Mesendoderm (in vitro differentiated cells): ENCODE results near the gene TREML4. TPM values are rescaled to one million over a fixed set of nuclear protein-coding genes. Genes with fewer than 3 reads are reported as not detected.

Experiments
- DNase-seq: peaks from one replicate; pipeline ENCODE4 v3.0.0; 2013
- H2AK5ac ChIP-seq: 2 replicates; pipeline ENCODE4 v1.6.1; 2013; ENCODE audit warnings: low read length, inconsistent platforms
- H2BK120ac ChIP-seq: 2 replicates; pipeline ENCODE4 v1.6.1; 2013; ENCODE audit warnings: low read depth, mild to moderate bottlenecking, low read length, moderate library complexity, mixed read lengths
- H2BK15ac ChIP-seq: replicated peaks from 2 replicates; pipeline ENCODE4 v1.6.1; 2013; ENCODE audit warnings: low read depth, mild to moderate bottlenecking, moderate library complexity
- H2BK5ac ChIP-seq: 2 replicates; pipeline ENCODE4 v1.6.1; 2013; ENCODE audit warnings: low read length, inconsistent platforms
- H3K18ac ChIP-seq: 2 replicates; pipeline ENCODE4 v1.6.1; 2013; ENCODE audit warnings: mild to moderate bottlenecking, low read length, mixed read lengths
- H3K23ac ChIP-seq: one replicate; pipeline ENCODE4 v1.6.1; 2013; ENCODE audit warnings: low read length
- H3K27ac ChIP-seq: 2 replicates; pipeline ENCODE4 v1.5.1; 2013; ENCODE audit warnings: low read depth, mild to moderate bottlenecking, inconsistent platforms, low read length, moderate library complexity
- H3K27me3 ChIP-seq: 2 replicates; pipeline ENCODE4 v1.6.1; 2013; ENCODE audit warnings: low read length, control low read depth, mild to moderate bottlenecking, inconsistent platforms; ENCODE audit not compliant: insufficient read depth, poor library complexity
- H3K36me3 ChIP-seq: 2 replicates; pipeline ENCODE4 v1.6.1; 2013; ENCODE audit warnings: low read length, inconsistent platforms; ENCODE audit not compliant: control insufficient read depth, insufficient read depth
- H3K4ac ChIP-seq: one replicate; pipeline ENCODE4 v1.6.1; 2013; ENCODE audit warnings: low read depth, mild to moderate bottlenecking, low read length, moderate library complexity
- H3K4me1 ChIP-seq: 2 replicates; pipeline ENCODE4 v1.6.1; 2013; ENCODE audit warnings: low read depth, low read length, inconsistent platforms; ENCODE audit not compliant: control insufficient read depth
- H3K4me2 ChIP-seq: 2 replicates; pipeline ENCODE4 v1.6.1; 2013; ENCODE audit warnings: low read length
- H3K4me3 ChIP-seq: 2 replicates; pipeline ENCODE4 v1.5.1; 2013; ENCODE audit warnings: mild to moderate bottlenecking, low read length
- H3K56ac ChIP-seq: one replicate; pipeline ENCODE4 v1.6.1; 2013; ENCODE audit warnings: low read length
- H3K79me1 ChIP-seq: 2 replicates; pipeline ENCODE4 v1.6.1; 2013; ENCODE audit warnings: low read length, inconsistent platforms
- H3K79me2 ChIP-seq: 2 replicates; pipeline ENCODE4 v1.6.1; 2013; ENCODE audit warnings: mild to moderate bottlenecking, low read length; ENCODE audit not compliant: control insufficient read depth, insufficient read depth
- H3K9ac ChIP-seq: 2 replicates; pipeline ENCODE4 v1.6.1; 2013; ENCODE audit warnings: low read length, inconsistent platforms
- H4K5ac ChIP-seq: one replicate; pipeline ENCODE4 v1.6.1; 2013; ENCODE audit warnings: low read length
- H4K8ac ChIP-seq: one replicate; pipeline ENCODE4 v1.6.1; 2013; ENCODE audit warnings: low read depth, mild to moderate bottlenecking, control low read depth, low read length, moderate library complexity
- WGBS: extraction: QIAGEN DNeasy Blood & Tissue Kit; methylation state at CpG from one replicate; pipeline ENCODE4 v1.1.7; 2013; ENCODE audit warnings: low lambda C conversion rate, missing lambda C conversion rate; ENCODE audit not compliant: insufficient coverage; ENCODE audit errors: extremely low coverage; 5-methylcytosine and 5-hydroxymethylcytosine counted together
- polyA plus RNA-seq, 2 experiments: library from polyadenylated mRNA; stranded (reverse); fragments of 200-250 nt; gene quantifications; one replicate each; pipeline ENCODE4 v1.2.3, GENCODE V29; 2013

Gene TREML4
- polyA plus RNA-seq (2013, experiment 1 of 2) = not detected
- 0.06 TPM for polyA plus RNA-seq (2013, experiment 2 of 2)

GRCh38 chr6:41228096-41228495 is at the start of gene TREML4:
Gene TREML4, plus strand, starts transcription at chr6:41228349. Its CDS starts 79 bp downstream, at chr6:41228428.
- WGBS = no CpG with 5 or more reads among the region's 5 CpGs
- H3K36me3 ChIP-seq = no peaks in the 10 kb centered on the region
- H3K27me3 ChIP-seq = no peaks in the 10 kb centered on the region
- no peak within 1 kb of the TSS for H2BK15ac ChIP-seq
- no peak within 1 kb of the TSS for H3K23ac ChIP-seq
- no peak within 1 kb of the TSS for H3K4ac ChIP-seq
- H2AK5ac ChIP-seq = no peak within 1 kb of the TSS
- H2BK120ac ChIP-seq = no peak within 1 kb of the TSS
- no peaks in the 10 kb centered on the region for H3K79me2 ChIP-seq
- no peak within 1 kb of the TSS for H2BK5ac ChIP-seq
- no peak within 1 kb of the TSS for H3K27ac ChIP-seq
- no peaks in the 10 kb centered on the region for H3K79me1 ChIP-seq
- H3K4me3 ChIP-seq = no peak within 1 kb of the TSS
- no peaks in the 10 kb centered on the region for H3K4me1 ChIP-seq
- no peak within 1 kb of the TSS for H4K5ac ChIP-seq
- H3K56ac ChIP-seq = peak within 1 kb of the TSS; percentile 13
- H4K8ac ChIP-seq = no peak within 1 kb of the TSS
- DNase-seq = no peak
- H3K9ac ChIP-seq = no peak within 1 kb of the TSS
- H3K18ac ChIP-seq = no peak within 1 kb of the TSS
- H3K4me2 ChIP-seq = no peak within 1 kb of the TSS

DNA sequence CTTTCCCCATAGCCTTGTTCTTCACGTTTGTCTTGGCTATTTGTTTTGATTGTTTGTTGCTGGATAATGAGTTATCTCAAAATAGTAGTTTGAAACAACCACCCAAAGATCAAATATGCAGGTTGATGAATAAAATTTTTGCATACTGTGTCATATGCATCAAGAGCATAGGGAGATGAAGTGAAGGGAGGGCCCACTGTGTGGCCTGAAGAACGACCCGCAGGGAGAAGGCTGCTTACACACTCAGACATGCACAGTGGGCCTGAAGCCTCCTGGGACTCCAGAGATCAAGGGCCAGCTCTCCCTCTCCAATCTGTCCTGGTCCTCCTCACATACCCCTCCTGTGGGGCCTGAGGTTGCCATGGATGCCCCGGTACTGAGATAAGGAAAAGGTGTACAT is 49.0 kb upstream of the TREML4 start:
- DNase-seq = peak; percentile 36
- no peaks in the 10 kb centered on the region for H3K79me1 ChIP-seq
- H3K23ac ChIP-seq = no peak overlapping the region
- H2BK5ac ChIP-seq = no peak overlapping the region
- no peak overlapping the region for H2AK5ac ChIP-seq
- H3K4me2 ChIP-seq = no peak overlapping the region
- H3K18ac ChIP-seq = no peak overlapping the region
- H4K5ac ChIP-seq = no peak overlapping the region
- no peak overlapping the region for H2BK15ac ChIP-seq
- no peaks in the 10 kb centered on the region for H3K27me3 ChIP-seq
- no peak overlapping the region for H4K8ac ChIP-seq
- H3K4ac ChIP-seq = no peak overlapping the region
- H3K4me1 ChIP-seq = no peaks in the 10 kb centered on the region
- no peak overlapping the region for H3K56ac ChIP-seq
- H3K79me2 ChIP-seq = no peaks in the 10 kb centered on the region
- no peak overlapping the region for H3K27ac ChIP-seq
- no CpG with 5 or more reads among the region's 4 CpGs for whole genome bisulfite sequencing
- H2BK120ac ChIP-seq = no peak overlapping the region
- no peak overlapping the region for H3K4me3 ChIP-seq
- no peak overlapping the region for H3K9ac ChIP-seq
- H3K36me3 ChIP-seq = no peaks in the 10 kb centered on the region

DNA sequence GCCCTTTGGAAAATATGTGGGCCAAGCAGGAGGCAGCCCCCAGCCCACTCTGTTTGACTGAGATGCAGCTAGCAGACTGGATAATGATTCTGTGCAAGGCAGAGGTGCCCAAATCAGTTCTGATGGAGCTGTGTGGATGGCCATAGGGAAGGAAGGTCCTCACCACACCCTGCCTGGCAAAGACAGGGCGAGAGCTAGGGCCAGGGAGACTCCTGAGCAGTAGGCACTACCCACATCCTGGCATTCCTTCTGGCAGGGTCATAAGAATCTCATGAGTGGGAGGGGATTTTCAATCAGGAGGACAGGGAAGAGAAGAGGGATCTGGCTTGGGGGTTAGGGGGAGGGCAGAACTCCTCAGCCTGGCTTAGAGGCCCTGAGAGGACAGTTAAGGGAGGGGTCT is 46.6 kb upstream of the TREML4 start:
- Histone ChIP-seq H3K56ac (peak overlapping the region; percentile 20), H3K27me3 (no peaks in the 10 kb centered on the region), H3K4me1 (no peaks in the 10 kb centered on the region), H3K4me3 (no peak overlapping the region), H2BK5ac (no peak overlapping the region), H4K8ac (no peak overlapping the region), H3K4ac (no peak overlapping the region), H3K18ac (no peak overlapping the region), H3K79me2 (no peaks in the 10 kb centered on the region), H3K27ac (no peak overlapping the region), H2BK120ac (no peak overlapping the region), H2BK15ac (no peak overlapping the region), H3K79me1 (no peaks in the 10 kb centered on the region), H4K5ac (no peak overlapping the region), H3K4me2 (no peak overlapping the region), H3K23ac (no peak overlapping the region), H2AK5ac (no peak overlapping the region), H3K36me3 (no peaks in the 10 kb centered on the region), H3K9ac (no peak overlapping the region)
- WGBS = no CpG with 5 or more reads among the region's 1 CpG
- no peak for DNase-seq

- Histone ChIP-seq H2BK120ac (no peak overlapping the region), H3K56ac (no peak overlapping the region), H3K18ac (no peak overlapping the region), H3K36me3 (no peaks in the 10 kb centered on the region), H3K4me1 (no peaks in the 10 kb centered on the region), H3K79me1 (no peaks in the 10 kb centered on the region), H4K8ac (no peak overlapping the region), H3K27me3 (no peaks in the 10 kb centered on the region), H3K9ac (no peak overlapping the region), H2AK5ac (no peak overlapping the region), H2BK5ac (no peak overlapping the region), H2BK15ac (no peak overlapping the region), H3K4me3 (no peak overlapping the region), H3K4me2 (no peak overlapping the region), H3K27ac (no peak overlapping the region), H3K79me2 (no peaks in the 10 kb centered on the region), H3K4ac (no peak overlapping the region), H3K23ac (no peak overlapping the region), H4K5ac (no peak overlapping the region)
- no CpG with 5 or more reads among the region's 4 CpGs for WGBS
- peak; percentile 83 for DNase-seq
Observed at GRCh38 chr6:41182069-41183034, 45.8 kb upstream of the TREML4 start.

DNA sequence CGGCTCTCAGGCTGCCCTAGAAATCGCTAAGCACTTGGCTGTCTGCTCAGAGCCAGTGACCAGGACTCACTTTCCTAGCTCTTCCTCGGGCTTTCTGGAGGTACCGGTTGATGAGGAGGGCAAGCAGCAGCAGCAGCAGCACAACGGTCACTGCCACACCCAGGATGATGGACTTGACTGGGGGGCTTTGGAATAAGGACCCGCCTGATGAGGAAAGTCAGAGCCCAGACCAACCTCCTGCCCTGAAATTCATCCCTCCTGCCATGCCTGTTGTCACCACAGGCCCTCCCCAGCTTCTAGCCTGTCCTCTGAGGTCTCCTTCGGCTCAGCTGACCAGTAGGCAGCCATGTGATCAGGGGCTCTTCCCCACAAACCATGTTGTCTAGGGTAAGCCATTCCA is 43.4 kb upstream of the TREML4 start:
- no peak overlapping the region for H3K4me3 ChIP-seq
- H4K8ac ChIP-seq = no peak overlapping the region
- no peaks in the 10 kb centered on the region for H3K79me2 ChIP-seq
- no peak overlapping the region for H3K23ac ChIP-seq
- DNase-seq = no peak
- no peak overlapping the region for H2BK15ac ChIP-seq
- no peak overlapping the region for H3K56ac ChIP-seq
- no peak overlapping the region for H3K9ac ChIP-seq
- no peaks in the 10 kb centered on the region for H3K4me1 ChIP-seq
- no peak overlapping the region for H2AK5ac ChIP-seq
- WGBS = no CpG with 5 or more reads among the region's 7 CpGs
- no peaks in the 10 kb centered on the region for H3K79me1 ChIP-seq
- no peak overlapping the region for H2BK5ac ChIP-seq
- no peaks in the 10 kb centered on the region for H3K27me3 ChIP-seq
- H3K4me2 ChIP-seq = no peak overlapping the region
- no peak overlapping the region for H3K4ac ChIP-seq
- H4K5ac ChIP-seq = no peak overlapping the region
- H3K18ac ChIP-seq = no peak overlapping the region
- H2BK120ac ChIP-seq = no peak overlapping the region
- no peaks in the 10 kb centered on the region for H3K36me3 ChIP-seq
- no peak overlapping the region for H3K27ac ChIP-seq
